SH-SY5Y (cell line): ENCODE measurements around the gene HIVEP3.

Experiments
- GATA2 ChIP-seq: IDR thresholded peaks from 2 replicates; pipeline ENCODE4 v1.6.1; 2011; ENCODE audit warnings: mild to moderate bottlenecking, low read depth, low read length
- GATA3 ChIP-seq: IDR thresholded peaks from 2 replicates; pipeline ENCODE4 v1.6.1; 2011; ENCODE audit warnings: low read depth, mild to moderate bottlenecking, low read length, moderate library complexity

DNA sequence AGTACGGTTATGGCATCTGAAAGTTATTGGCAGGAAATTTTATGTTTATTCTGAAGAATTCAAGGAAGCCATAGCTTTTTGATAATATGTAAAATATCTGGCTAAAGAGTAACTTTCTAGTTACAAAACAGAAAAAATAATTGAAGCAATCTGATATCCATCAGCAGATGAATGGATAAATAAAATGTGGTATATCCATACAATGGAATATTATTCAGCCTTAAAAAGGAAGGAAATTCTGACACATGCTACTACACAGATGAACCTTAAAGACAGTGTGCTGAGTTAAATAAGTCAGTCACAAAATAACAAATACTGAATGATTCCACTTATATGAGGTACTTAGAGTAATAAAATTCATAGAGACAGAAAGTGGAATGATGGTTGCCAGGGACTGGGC is 25.0 kb upstream of the HIVEP3 start:
- no peak for TF ChIP-seq GATA2
- no peak for TF ChIP-seq GATA3
